ENCODE measurements around the gene WAS.

DNA sequence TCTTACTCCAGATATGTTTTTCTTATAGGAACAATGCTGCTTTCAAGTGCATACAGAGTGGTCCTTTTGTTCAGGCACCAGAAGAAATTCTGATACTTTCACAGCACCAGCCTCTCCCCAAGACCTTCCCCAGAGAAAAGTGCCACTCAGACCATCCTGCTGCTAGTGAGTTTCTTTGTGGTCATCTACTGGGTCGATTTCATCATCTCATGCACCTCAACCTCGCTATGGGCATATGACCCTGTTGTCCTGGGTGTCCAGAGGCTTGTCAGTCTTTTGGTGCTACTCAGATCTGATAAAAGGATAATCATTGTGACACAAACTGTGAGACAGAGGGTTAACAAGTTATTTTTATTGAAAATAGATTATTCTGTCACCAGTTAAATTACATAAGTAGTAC lies 46.8 kb upstream of the WAS start:
- TF ChIP-seq CTCF (IDR thresholded peaks at IDR 0.05): no peak
- no peak for TF ChIP-seq POLR2A (IDR thresholded peaks at IDR 0.05)
